HG02678 (cell line): Measurements from ENCODE around the gene PILRA.
A peak's percentile ranks its signal among the peaks of the same experiment; 100 is the strongest.
"Not testable (repeated sequence)": the region's sequence is repeated elsewhere in the genome, so short reads cannot be mapped to it uniquely, and the experiment has no call there.

Experiments used
- ATAC-seq: cut with Tn5 transposase; IDR thresholded peaks from one replicate; pipeline ENCODE4 v1.9.1; 2021; ENCODE audit warnings: mild to moderate bottlenecking, moderate library complexity; ENCODE audit not compliant: unreplicated experiment

PILRA gene

GRCh38 chr7:100432621-100433275 is 59.5 kb downstream of the PILRA start:
- ATAC-seq, result no peak

- ATAC-seq, result no peak
Measured at GRCh38 chr7:100433276-100433591, 59.9 kb downstream of the PILRA start.

GRCh38 chr7:100433592-100434296 is 60.5 kb downstream of the PILRA start:
- ATAC-seq, result no peak

- no peak for ATAC-seq
Measured at GRCh38 chr7:100434297-100435144, 61.2 kb downstream of the PILRA start.

GRCh38 chr7:100435401-100436304 is 62.4 kb downstream of the PILRA start:
- ATAC-seq, result peak; percentile 29

GRCh38 chr7:100437150-100438100 is 64.1 kb downstream of the PILRA start:
- ATAC-seq, result no peak

- ATAC-seq, result no peak
Measured at GRCh38 chr7:100438172-100438571, 64.9 kb downstream of the PILRA start.

- not testable (repeated sequence) for ATAC-seq
Measured at GRCh38 chr7:100438731-100439130, 65.4 kb downstream of the PILRA start.

- not testable (repeated sequence) for ATAC-seq
Measured at GRCh38 chr7:100439244-100439643, 66.0 kb downstream of the PILRA start.

GRCh38 chr7:100441641-100442535 is 68.6 kb downstream of the PILRA start:
- ATAC-seq, result no peak

GRCh38 chr7:100443096-100443840 is 70.0 kb downstream of the PILRA start:
- no peak for ATAC-seq

- ATAC-seq, result no peak
Measured at GRCh38 chr7:100444311-100445278, 71.3 kb downstream of the PILRA start.

GRCh38 chr7:100446040-100446439 is 72.8 kb downstream of the PILRA start:
- ATAC-seq, result no peak

GRCh38 chr7:100447363-100447762 is 74.1 kb downstream of the PILRA start:
- ATAC-seq, result not testable (repeated sequence)

- no peak for ATAC-seq
Measured at GRCh38 chr7:100449190-100449795, 76.0 kb downstream of the PILRA start.
